Fibroblast of lung (primary cell): ENCODE data around the gene SELP. TPM values are rescaled to one million over a fixed set of nuclear protein-coding genes. Genes with fewer than 3 reads are reported as not detected.

ENCODE experiments used
- DNase-seq, 2 donors: peaks; one replicate each; pipeline versions ENCODE4 v3.0.0 to v3.0.0-alpha.2; 2010; ENCODE audit warnings: low read depth in 2 of 2
- H2AFZ ChIP-seq: 2 replicates; pipeline ENCODE4 v1.5.1; 2012; ENCODE audit warnings: low read length, control low read depth, inconsistent platforms
- H3K27ac ChIP-seq: 2 replicates; pipeline ENCODE4 v1.5.1; 2011; ENCODE audit warnings: low read length, control low read depth; ENCODE audit not compliant: insufficient read depth
- H3K27me3 ChIP-seq: 2 replicates; pipeline ENCODE4 v1.5.1; 2011; ENCODE audit warnings: mild to moderate bottlenecking, low read length; ENCODE audit not compliant: control insufficient read depth, insufficient read depth
- H3K36me3 ChIP-seq: 2 replicates; pipeline ENCODE4 v1.5.1; 2011; ENCODE audit warnings: low read length; ENCODE audit not compliant: control insufficient read depth, insufficient read depth
- H3K4me1 ChIP-seq: 2 replicates; pipeline ENCODE4 v1.5.1; 2011; ENCODE audit warnings: low read length; ENCODE audit not compliant: control insufficient read depth, insufficient read depth; ENCODE audit errors: extremely low read depth
- H3K4me2 ChIP-seq: 2 replicates; pipeline ENCODE4 v1.5.1; 2011; ENCODE audit warnings: low read length, control low read depth; ENCODE audit not compliant: insufficient read depth; ENCODE audit errors: extremely low read depth
- H3K4me3 ChIP-seq, 4 experiments: fragments of 200-600 bp in 1 of 4; sonication (generic) in 1 of 4; replicated peaks in 1 of 4; 2 replicates each; pipeline ENCODE4 v1.5.1; 2011 to 2016; ENCODE audit warnings: low read length in 4 of 4, low read depth in 3 of 4, mild to moderate bottlenecking in 3 of 4, control low read depth in 2 of 4, inconsistent platforms in 1 of 4, mixed read lengths in 1 of 4; ENCODE audit not compliant: insufficient read depth in 1 of 4; ENCODE audit errors: control extremely low read depth in 1 of 4
- H3K79me2 ChIP-seq: 2 replicates; pipeline ENCODE4 v1.5.1; 2012; ENCODE audit warnings: mild to moderate bottlenecking, low read length, inconsistent platforms; ENCODE audit not compliant: control insufficient read depth, insufficient read depth
- H3K9ac ChIP-seq: 2 replicates; pipeline ENCODE4 v1.5.1; 2011; ENCODE audit warnings: mild to moderate bottlenecking, low read length, control low read depth; ENCODE audit not compliant: insufficient read depth
- H3K9me3 ChIP-seq: 2 replicates; pipeline ENCODE4 v1.5.1; 2012; ENCODE audit warnings: low read depth, low read length; ENCODE audit not compliant: control insufficient read depth, insufficient read depth
- H4K20me1 ChIP-seq: 2 replicates; pipeline ENCODE4 v1.5.1; 2011; ENCODE audit warnings: low read length; ENCODE audit not compliant: control insufficient read depth, insufficient read depth; ENCODE audit errors: extremely low read depth
- CTCF ChIP-seq, 2 donors: IDR thresholded peaks in 1 of 2; conservative IDR thresholded peaks in 1 of 2; 1 replicate in 1 of 2; 2 replicates in 1 of 2; pipeline ENCODE4 v1.5.1; 2011 to 2012; ENCODE audit warnings: low read length in 2 of 2, control low read depth in 1 of 2, inconsistent platforms in 1 of 2, low read depth in 1 of 2, mild to moderate bottlenecking in 1 of 2
- EZH2 ChIP-seq: IDR thresholded peaks from 2 replicates; pipeline ENCODE4 v1.5.1; 2012; ENCODE audit warnings: low read length, control low read depth, mild to moderate bottlenecking; ENCODE audit errors: missing control alignments
- polyA plus RNA-seq, 2 donors: library from polyadenylated mRNA; depleted of rRNA in 1 of 2; stranded (reverse) in 1 of 2; unstranded in 1 of 2; fragments of >200 nt; gene quantifications; 2 replicates each; pipeline ENCODE4 v1.2.1, GENCODE V29; 2011 to 2012; ENCODE audit warnings: missing spikeins in 1 of 2
- total RNA-seq: library from RNA; depleted of rRNA; stranded (reverse); fragments of >200 nt; gene quantifications from 2 replicates; pipeline ENCODE4 v1.2.1, GENCODE V29; 2014

Gene SELP
- total and polyA plus RNA-seq, 2 donors (not counting 1 experiment from before 2014, with no cell fraction given) = not detected

- Histone ChIP-seq H2AFZ (no peak overlapping the region), H3K27me3 (no peaks in the 10 kb centered on the region), H3K4me3 (no peak overlapping the region), H3K4me1 (no peaks in the 10 kb centered on the region), H3K36me3 (no peaks in the 10 kb centered on the region), H4K20me1 (no peaks in the 10 kb centered on the region), H3K9me3 (no peaks in the 10 kb centered on the region), H3K79me2 (no peaks in the 10 kb centered on the region), H3K27ac (no peak overlapping the region), H3K9ac (no peak overlapping the region), H3K4me2 (no peak overlapping the region)
- no peak for DNase-seq
- TF ChIP-seq CTCF (conservative IDR thresholded peaks at IDR 0.05 in 1 of 2, IDR thresholded peaks at IDR 0.05 in 1 of 2; ENCODE audit: low read depth in 1 of 2, low read length in 2 of 2) (no peak), EZH2 (no peak)
These were observed 59.8 kb downstream of the SELP start for GRCh38 chr1:169570172-169570574.

- Histone ChIP-seq H3K4me1 (no peaks in the 10 kb centered on the region), H3K27me3 (no peaks in the 10 kb centered on the region), H3K9me3 (no peaks in the 10 kb centered on the region), H3K79me2 (no peaks in the 10 kb centered on the region), H4K20me1 (no peaks in the 10 kb centered on the region), H3K27ac (no peak overlapping the region), H3K36me3 (no peaks in the 10 kb centered on the region), H2AFZ (no peak overlapping the region), H3K4me2 (no peak overlapping the region), H3K9ac (no peak overlapping the region), H3K4me3 (no peak overlapping the region)
- DNase-seq = no peak
- TF ChIP-seq CTCF (conservative IDR thresholded peaks at IDR 0.05 in 1 of 2, IDR thresholded peaks at IDR 0.05 in 1 of 2; ENCODE audit: low read depth in 1 of 2, low read length in 2 of 2) (no peak), EZH2 (no peak)
These were observed 61.4 kb downstream of the SELP start for GRCh38 chr1:169568497-169568896.

- H3K27ac ChIP-seq = no peak overlapping the region
- H3K36me3 ChIP-seq = no peaks in the 10 kb centered on the region
- no peak overlapping the region for H3K4me3 ChIP-seq
- no peak overlapping the region for H3K4me2 ChIP-seq
- H4K20me1 ChIP-seq = no peaks in the 10 kb centered on the region
- DNase-seq = no peak
- no peak for TF ChIP-seq EZH2
- no peak for TF ChIP-seq CTCF (conservative IDR thresholded peaks at IDR 0.05 in 1 of 2, IDR thresholded peaks at IDR 0.05 in 1 of 2; ENCODE audit: low read depth in 1 of 2, low read length in 2 of 2)
- H3K9me3 ChIP-seq = no peaks in the 10 kb centered on the region
- no peak overlapping the region for H3K9ac ChIP-seq
- H3K4me1 ChIP-seq = no peaks in the 10 kb centered on the region
- no peaks in the 10 kb centered on the region for H3K79me2 ChIP-seq
- H3K27me3 ChIP-seq = no peaks in the 10 kb centered on the region
- H2AFZ ChIP-seq = no peak overlapping the region
These were observed 64.3 kb downstream of the SELP start for GRCh38 chr1:169565335-169566271.
